Measurements from ENCODE around the gene CCL2.

The CCL2 gene

DNA sequence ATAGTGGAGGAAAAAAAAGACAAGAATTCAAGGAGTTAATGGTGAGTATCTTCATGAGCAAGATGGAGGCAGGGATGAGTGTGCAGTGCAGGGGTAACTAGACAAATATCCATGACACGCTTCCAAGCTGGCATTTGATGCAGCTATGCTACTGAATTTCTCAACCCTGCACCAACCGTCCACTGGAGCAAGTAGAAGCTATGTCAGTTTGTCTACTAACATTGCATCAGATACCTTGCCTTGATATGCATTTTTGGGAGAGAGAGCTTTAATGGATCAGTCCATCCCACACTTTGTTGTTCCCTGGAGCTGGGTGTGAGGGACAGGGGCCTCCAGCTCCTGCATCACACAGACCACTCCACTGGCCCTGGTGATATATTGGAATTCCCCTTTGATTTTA is 46.9 kb downstream of the CCL2 start:
- no peaks in the 10 kb centered on the region for H3K9me3 Mint-ChIP-seq
- no peak overlapping the region for H3K4me3 Mint-ChIP-seq
- DNase-seq (ENCODE audit: low spot score): no peak
- H3K36me3 Mint-ChIP-seq (ENCODE audit: low read depth): no peaks in the 10 kb centered on the region
- H3K4me1 Mint-ChIP-seq (ENCODE audit: low read depth): peaks cover 5% of the 10 kb centered on the region
- H3K27ac Mint-ChIP-seq: no peak overlapping the region
- H3K27me3 Mint-ChIP-seq (ENCODE audit: low read depth): peaks cover 18% of the 10 kb centered on the region

DNA sequence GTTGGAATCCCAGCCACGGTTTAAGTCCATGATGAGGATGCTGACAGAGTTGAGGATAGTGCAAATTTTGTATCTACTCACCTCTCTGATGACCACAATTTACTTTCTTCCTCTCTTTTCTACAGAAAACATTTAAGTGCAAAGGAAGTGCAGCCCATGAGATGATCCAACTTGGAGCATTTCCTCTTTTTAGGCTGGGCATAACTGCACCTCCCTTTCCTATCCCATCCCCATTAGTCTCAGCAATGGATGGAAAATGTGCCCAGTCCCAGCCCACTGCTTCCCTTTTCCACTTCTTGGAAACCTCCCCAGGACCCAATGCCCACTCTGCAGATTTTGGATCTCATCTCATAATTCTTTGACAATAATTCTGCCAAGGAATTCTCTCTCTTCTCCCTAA is 47.6 kb downstream of the CCL2 start:
- Mint-ChIP-seq H3K4me3 (no peak overlapping the region), H3K4me1 (ENCODE audit: low read depth) (peaks cover 7% of the 10 kb centered on the region), H3K27ac (no peak overlapping the region), H3K27me3 (ENCODE audit: low read depth) (peaks cover 19% of the 10 kb centered on the region), H3K36me3 (ENCODE audit: low read depth) (no peaks in the 10 kb centered on the region), H3K9me3 (no peaks in the 10 kb centered on the region)
- no peak for DNase-seq (ENCODE audit: low spot score)

DNA sequence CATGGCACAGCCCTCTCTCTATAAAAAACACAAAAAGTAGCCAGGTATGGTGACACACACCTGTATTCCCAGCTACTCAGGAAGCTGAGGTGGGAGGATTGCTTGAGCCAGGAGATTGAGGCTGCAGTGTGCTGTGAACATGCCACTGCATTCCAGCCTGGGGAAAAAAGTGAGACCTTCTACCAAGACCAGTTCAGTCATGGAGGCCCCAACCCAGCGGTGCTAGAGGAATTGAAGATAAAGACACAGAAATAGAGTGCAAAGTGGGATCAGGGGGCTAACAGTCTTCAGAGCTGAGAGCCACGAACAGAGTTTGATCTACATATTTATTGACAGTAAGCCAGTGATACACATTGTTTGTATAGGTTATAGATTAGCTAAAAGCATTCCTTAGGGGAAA is 48.5 kb downstream of the CCL2 start:
- Mint-ChIP-seq H3K36me3 (ENCODE audit: low read depth) (no peaks in the 10 kb centered on the region), H3K4me1 (ENCODE audit: low read depth) (peaks cover 7% of the 10 kb centered on the region), H3K9me3 (no peaks in the 10 kb centered on the region), H3K4me3 (no peak overlapping the region), H3K27ac (no peak overlapping the region), H3K27me3 (ENCODE audit: low read depth) (peaks cover 15% of the 10 kb centered on the region)
- DNase-seq (ENCODE audit: low spot score): no peak

DNA sequence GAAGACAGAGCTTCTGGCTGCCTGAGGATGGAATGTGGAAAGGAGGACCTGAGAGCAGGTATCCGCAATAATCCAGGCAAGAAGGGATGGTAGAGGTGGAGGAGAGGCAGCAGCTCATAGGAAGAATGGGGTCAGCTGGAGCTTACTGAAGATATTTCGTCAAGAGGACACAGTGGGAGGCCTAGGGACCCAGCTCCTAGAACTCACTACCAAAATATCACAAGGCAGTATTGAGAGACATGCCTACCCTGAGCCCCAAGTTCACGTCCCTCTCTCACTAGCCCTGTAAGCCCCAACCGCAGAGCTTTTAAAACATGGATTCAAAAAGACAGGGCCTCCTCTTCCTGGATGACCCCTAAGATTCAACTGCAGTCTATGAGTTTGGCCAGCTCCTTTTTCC is 50.0 kb downstream of the CCL2 start:
- H3K36me3 Mint-ChIP-seq (ENCODE audit: low read depth): no peaks in the 10 kb centered on the region
- H3K27me3 Mint-ChIP-seq (ENCODE audit: low read depth): peaks cover 14% of the 10 kb centered on the region
- H3K4me1 Mint-ChIP-seq (ENCODE audit: low read depth): peaks cover 7% of the 10 kb centered on the region
- no peak overlapping the region for H3K4me3 Mint-ChIP-seq
- H3K27ac Mint-ChIP-seq: no peak overlapping the region
- H3K9me3 Mint-ChIP-seq: no peaks in the 10 kb centered on the region
- DNase-seq (ENCODE audit: low spot score): no peak

DNA sequence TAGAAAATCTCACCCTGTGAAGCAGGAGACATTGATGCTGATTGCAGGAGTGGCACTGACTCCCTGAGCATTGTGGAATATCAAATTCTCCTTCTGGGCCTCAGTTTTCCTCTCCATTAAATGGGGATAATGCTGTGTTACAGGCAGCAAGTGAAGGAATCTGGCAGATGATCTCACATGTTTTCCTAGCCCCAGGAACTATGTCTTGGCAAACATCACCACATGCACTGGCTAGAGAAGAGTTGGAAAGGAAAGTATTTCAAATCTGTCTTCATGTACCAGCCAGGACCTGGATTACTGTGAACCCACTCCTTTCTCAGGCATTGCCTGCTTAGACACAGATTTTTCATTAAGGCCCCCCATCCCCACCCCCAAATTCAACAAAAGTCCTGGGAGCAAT is 50.5 kb downstream of the CCL2 start:
- H3K9me3 Mint-ChIP-seq: no peaks in the 10 kb centered on the region
- H3K27me3 Mint-ChIP-seq (ENCODE audit: low read depth): peaks cover 17% of the 10 kb centered on the region
- H3K4me3 Mint-ChIP-seq: no peak overlapping the region
- no peak overlapping the region for H3K27ac Mint-ChIP-seq
- peaks cover 7% of the 10 kb centered on the region for H3K4me1 Mint-ChIP-seq (ENCODE audit: low read depth)
- no peaks in the 10 kb centered on the region for H3K36me3 Mint-ChIP-seq (ENCODE audit: low read depth)
- DNase-seq (ENCODE audit: low spot score): no peak

DNA sequence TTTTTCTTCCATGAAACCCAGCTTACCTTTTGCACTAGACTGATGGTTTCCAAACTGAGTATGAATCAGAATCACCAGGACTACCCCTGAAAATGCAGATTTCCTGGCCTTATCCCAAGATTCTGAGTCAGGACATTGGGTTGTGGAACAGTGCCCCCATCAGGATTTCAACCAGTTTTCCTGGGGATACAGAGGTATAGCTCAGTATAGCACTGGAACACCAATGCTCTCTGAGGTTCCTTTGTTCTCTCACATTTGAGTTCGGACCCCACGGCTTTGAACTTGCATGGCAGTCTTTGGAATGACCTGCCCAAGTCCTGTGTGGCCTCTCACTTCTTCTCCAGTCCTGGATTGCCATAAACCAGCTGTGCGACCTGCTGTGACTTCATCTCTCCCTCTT is 51.4 kb downstream of the CCL2 start:
- H3K36me3 Mint-ChIP-seq (ENCODE audit: low read depth): no peaks in the 10 kb centered on the region
- peaks cover 3% of the 10 kb centered on the region for H3K4me1 Mint-ChIP-seq (ENCODE audit: low read depth)
- H3K27me3 Mint-ChIP-seq (ENCODE audit: low read depth): peaks cover 17% of the 10 kb centered on the region
- no peak overlapping the region for H3K4me3 Mint-ChIP-seq
- DNase-seq (ENCODE audit: low spot score): no peak
- no peak overlapping the region for H3K27ac Mint-ChIP-seq
- no peaks in the 10 kb centered on the region for H3K9me3 Mint-ChIP-seq

Measured in T-helper 2 cell treated with Interferon-gamma antibody and Interleukin-4, amounts not matched to agents 5 μg/mL and 100 μg/mL, for 36 hours (primary cell).